Stimulated activated naive CD8-positive, alpha-beta T cell treated with anti-CD3 and anti-CD28 coated beads, Interleukin-15, Interleukin-2, amounts not matched to agents 100 ng/mL and 50 ng/mL, for 24 hours (primary cell): Measurements from ENCODE around the gene ABTB1.
"Not testable (repeated sequence)": the region's sequence is repeated elsewhere in the genome, so short reads cannot be mapped to it uniquely, and the experiment has no call there.

Experiments
- H3K27ac Mint-ChIP-seq: one replicate; pipeline ENCODE4 v1.8.0; 2021; ENCODE audit warnings: mild to moderate bottlenecking, mixed read lengths
- H3K27me3 Mint-ChIP-seq: one replicate; pipeline ENCODE4 v1.8.0; 2021; ENCODE audit warnings: mixed read lengths
- H3K36me3 Mint-ChIP-seq: one replicate; pipeline ENCODE4 v1.8.0; 2021; ENCODE audit warnings: low read depth, mixed read lengths
- H3K4me1 Mint-ChIP-seq: one replicate; pipeline ENCODE4 v1.8.0; 2021; ENCODE audit warnings: low read depth, mixed read lengths
- H3K4me3 Mint-ChIP-seq: one replicate; pipeline ENCODE4 v1.8.0; 2021; ENCODE audit warnings: mild to moderate bottlenecking, mixed read lengths
- H3K9me3 Mint-ChIP-seq: one replicate; pipeline ENCODE4 v1.8.0; 2021; ENCODE audit warnings: mixed read lengths

Gene ABTB1

GRCh38 chr3:127697551-127698240 is 24.9 kb downstream of the ABTB1 start:
- H3K4me1 Mint-ChIP-seq: peaks cover 3% of the 10 kb centered on the region
- H3K27ac Mint-ChIP-seq: no peak overlapping the region
- H3K36me3 Mint-ChIP-seq: no peaks in the 10 kb centered on the region
- H3K4me3 Mint-ChIP-seq: no peak overlapping the region
- H3K9me3 Mint-ChIP-seq: no peaks in the 10 kb centered on the region
- no peaks in the 10 kb centered on the region for H3K27me3 Mint-ChIP-seq

GRCh38 chr3:127698286-127698685 is 25.5 kb downstream of the ABTB1 start:
- Mint-ChIP-seq H3K27ac (no peak overlapping the region), H3K27me3 (no peaks in the 10 kb centered on the region), H3K4me1 (peaks cover 3% of the 10 kb centered on the region), H3K36me3 (no peaks in the 10 kb centered on the region), H3K4me3 (no peak overlapping the region), H3K9me3 (no peaks in the 10 kb centered on the region)

- H3K27me3 Mint-ChIP-seq: peaks cover 4% of the 10 kb centered on the region
- H3K4me1 Mint-ChIP-seq: peaks cover 3% of the 10 kb centered on the region
- no peak overlapping the region for H3K4me3 Mint-ChIP-seq
- H3K27ac Mint-ChIP-seq: no peak overlapping the region
- no peaks in the 10 kb centered on the region for H3K36me3 Mint-ChIP-seq
- H3K9me3 Mint-ChIP-seq: no peaks in the 10 kb centered on the region
These were observed 26.1 kb downstream of the ABTB1 start for GRCh38 chr3:127698691-127699415.

GRCh38 chr3:127699416-127700300 is 26.9 kb downstream of the ABTB1 start:
- no peak overlapping the region for H3K4me3 Mint-ChIP-seq
- peaks cover 4% of the 10 kb centered on the region for H3K27me3 Mint-ChIP-seq
- H3K4me1 Mint-ChIP-seq: peaks cover 3% of the 10 kb centered on the region
- no peak overlapping the region for H3K27ac Mint-ChIP-seq
- no peaks in the 10 kb centered on the region for H3K36me3 Mint-ChIP-seq
- H3K9me3 Mint-ChIP-seq: no peaks in the 10 kb centered on the region

GRCh38 chr3:127700406-127700805 is 27.7 kb downstream of the ABTB1 start:
- H3K36me3 Mint-ChIP-seq: no peaks in the 10 kb centered on the region
- H3K4me1 Mint-ChIP-seq: peaks cover 3% of the 10 kb centered on the region
- no peaks in the 10 kb centered on the region for H3K9me3 Mint-ChIP-seq
- no peak overlapping the region for H3K4me3 Mint-ChIP-seq
- H3K27ac Mint-ChIP-seq: no peak overlapping the region
- peaks cover 4% of the 10 kb centered on the region for H3K27me3 Mint-ChIP-seq

- Mint-ChIP-seq H3K27me3 (peaks cover 4% of the 10 kb centered on the region), H3K9me3 (no peaks in the 10 kb centered on the region), H3K27ac (no peak overlapping the region), H3K36me3 (no peaks in the 10 kb centered on the region), H3K4me1 (peaks cover 3% of the 10 kb centered on the region), H3K4me3 (no peak overlapping the region)
These were observed 28.6 kb downstream of the ABTB1 start for GRCh38 chr3:127701280-127701911.

GRCh38 chr3:127702151-127702578 is 29.4 kb downstream of the ABTB1 start:
- Mint-ChIP-seq H3K27ac (no peak overlapping the region), H3K4me1 (peaks cover 3% of the 10 kb centered on the region), H3K27me3 (peaks cover 4% of the 10 kb centered on the region), H3K9me3 (no peaks in the 10 kb centered on the region), H3K4me3 (no peak overlapping the region), H3K36me3 (no peaks in the 10 kb centered on the region)

DNA sequence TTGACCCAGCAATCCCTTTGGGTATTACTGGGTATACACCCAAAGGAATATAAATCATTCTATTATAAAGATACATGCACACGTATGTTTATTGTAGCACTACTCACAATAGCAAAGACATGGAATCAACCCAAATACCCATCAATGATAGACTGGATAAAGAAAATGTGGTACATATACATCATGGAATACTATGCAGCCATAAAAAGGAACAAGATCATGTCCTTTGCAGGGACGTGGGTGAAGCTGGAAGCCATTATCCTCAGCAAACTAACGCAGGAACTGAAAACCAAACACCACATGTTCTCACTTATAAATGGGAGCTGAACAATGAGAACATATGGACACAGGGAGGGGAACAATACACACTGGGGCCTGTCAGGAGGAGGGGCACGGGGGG is 32.1 kb downstream of the ABTB1 start:
- not testable (repeated sequence) for H3K27ac Mint-ChIP-seq, H3K4me3 Mint-ChIP-seq, H3K36me3 Mint-ChIP-seq, H3K4me1 Mint-ChIP-seq, H3K27me3 Mint-ChIP-seq, H3K9me3 Mint-ChIP-seq

- H3K36me3 Mint-ChIP-seq: no peaks in the 10 kb centered on the region
- H3K4me1 Mint-ChIP-seq: no peaks in the 10 kb centered on the region
- H3K9me3 Mint-ChIP-seq: no peaks in the 10 kb centered on the region
- H3K27me3 Mint-ChIP-seq: peaks cover 4% of the 10 kb centered on the region
- no peak overlapping the region for H3K4me3 Mint-ChIP-seq
- no peak overlapping the region for H3K27ac Mint-ChIP-seq
These were observed 33.6 kb downstream of the ABTB1 start for GRCh38 chr3:127706312-127706711.

GRCh38 chr3:127706785-127707351 is 34.1 kb downstream of the ABTB1 start:
- Mint-ChIP-seq H3K4me3 (no peak overlapping the region), H3K4me1 (no peaks in the 10 kb centered on the region), H3K27ac (no peak overlapping the region), H3K36me3 (no peaks in the 10 kb centered on the region), H3K27me3 (peaks cover 4% of the 10 kb centered on the region), H3K9me3 (no peaks in the 10 kb centered on the region)

DNA sequence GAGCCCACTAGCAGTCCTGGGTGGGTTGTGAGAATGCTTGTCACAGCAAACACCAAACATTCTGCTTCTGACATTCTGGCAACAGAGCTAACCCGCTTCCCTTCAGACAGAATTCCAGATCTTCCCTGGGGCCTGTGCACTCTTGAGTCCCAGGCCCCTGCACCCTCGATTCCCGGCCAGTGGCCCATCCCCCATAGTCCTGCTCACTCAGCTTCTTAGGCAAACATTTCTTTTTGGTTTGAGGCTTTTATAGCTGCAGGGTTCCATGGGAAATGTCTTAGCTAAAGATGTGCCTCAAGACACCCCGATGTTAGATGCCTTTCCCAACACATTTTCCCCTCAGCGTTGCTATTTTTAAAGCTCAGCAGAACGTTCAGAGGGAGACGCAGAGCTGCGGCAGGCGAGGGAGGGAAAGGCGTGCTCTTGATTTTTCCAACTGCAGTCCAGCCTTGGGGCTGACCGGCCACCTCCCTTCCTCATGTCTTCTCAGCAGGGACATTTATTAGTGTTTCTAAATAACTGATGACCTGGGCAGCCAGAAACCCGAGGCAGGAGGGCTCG is 35.2 kb downstream of the ABTB1 start:
- Mint-ChIP-seq H3K9me3 (no peaks in the 10 kb centered on the region), H3K4me3 (no peak overlapping the region), H3K4me1 (no peaks in the 10 kb centered on the region), H3K27me3 (peaks cover 4% of the 10 kb centered on the region), H3K27ac (no peak overlapping the region), H3K36me3 (no peaks in the 10 kb centered on the region)

GRCh38 chr3:127708837-127709236 is 36.1 kb downstream of the ABTB1 start:
- Mint-ChIP-seq H3K4me3 (no peak overlapping the region), H3K27ac (no peak overlapping the region), H3K36me3 (no peaks in the 10 kb centered on the region), H3K4me1 (no peaks in the 10 kb centered on the region), H3K27me3 (peaks cover under 1% of the 10 kb centered on the region), H3K9me3 (no peaks in the 10 kb centered on the region)

- Mint-ChIP-seq H3K36me3 (no peaks in the 10 kb centered on the region), H3K9me3 (no peaks in the 10 kb centered on the region), H3K4me1 (no peaks in the 10 kb centered on the region), H3K4me3 (no peak overlapping the region), H3K27ac (no peak overlapping the region), H3K27me3 (no peaks in the 10 kb centered on the region)
These were observed 36.7 kb downstream of the ABTB1 start for GRCh38 chr3:127709320-127710060.
